H1 (cell line): ENCODE data around the gene BIRC7. TPM values are rescaled to one million over a fixed set of nuclear protein-coding genes. Genes with fewer than 3 reads are reported as not detected.

Source experiments
- CTCF ChIA-PET: fragments of 300-600 bp; sonication (Branson Sonifier 250); formaldehyde crosslinking; loops from one replicate; lab custom pipeline; 2021; ENCODE audit not compliant: partially characterized antibody; lab: Charles Lee
- POLR2A ChIA-PET: fragments of 300-600 bp; sonication (Branson Sonifier 250); formaldehyde crosslinking; loops from one replicate; lab custom pipeline; 2021; ENCODE audit warnings: inconsistent platforms; ENCODE audit not compliant: partially characterized antibody; lab: Charles Lee
- DNase-seq, 2 experiments: peaks; one replicate each; pipeline versions ENCODE4 v3.0.0 to v3.0.0-alpha.2; 2010 to 2022; ENCODE audit warnings: low spot score in 2 of 2, low read depth in 1 of 2, mixed read lengths in 1 of 2
- FAIRE-seq: peaks from 2 replicates; lab custom pipeline; 2011; peaks lifted over from hg19 to GRCh38; lab: Jason Lieb, UNC
- H2AFZ ChIP-seq: 2 replicates; pipeline ENCODE4 v1.8.1; 2012; ENCODE audit warnings: low read length, inconsistent platforms
- H2AK5ac ChIP-seq: 2 replicates; pipeline ENCODE4 v1.6.1; 2013; ENCODE audit warnings: low read depth, low read length
- H2BK120ac ChIP-seq: replicated peaks from 2 replicates; pipeline ENCODE3; 2013; ENCODE audit warnings: low read depth, low read length, inconsistent platforms
- H2BK12ac ChIP-seq: 2 replicates; pipeline ENCODE4 v1.6.1; 2013; ENCODE audit warnings: low read depth, low read length
- H2BK15ac ChIP-seq: 2 replicates; pipeline ENCODE4 v1.6.1; 2013; ENCODE audit warnings: low read length
- H2BK20ac ChIP-seq: 2 replicates; pipeline ENCODE4 v1.6.1; 2013; ENCODE audit warnings: low read length
- H2BK5ac ChIP-seq: 2 replicates; pipeline ENCODE4 v1.6.1; 2013; ENCODE audit warnings: low read depth, low read length
- H3K14ac ChIP-seq: 2 replicates; pipeline ENCODE4 v1.6.1; 2013; ENCODE audit warnings: inconsistent platforms; ENCODE audit not compliant: insufficient read length
- H3K18ac ChIP-seq: 2 replicates; pipeline ENCODE4 v1.6.1; 2013; ENCODE audit warnings: low read length; ENCODE audit errors: extremely low read depth
- H3K23ac ChIP-seq: 2 replicates; pipeline ENCODE4 v1.6.1; 2013; ENCODE audit warnings: inconsistent platforms; ENCODE audit not compliant: insufficient read length
- H3K23me2 ChIP-seq: 2 replicates; pipeline ENCODE4 v1.6.1; 2013; ENCODE audit warnings: low read depth, low read length
- H3K27ac ChIP-seq: 2 replicates; pipeline ENCODE4 v1.6.1; 2011; ENCODE audit warnings: low read depth, low read length, inconsistent platforms
- H3K27me3 ChIP-seq, 4 experiments: replicated peaks in 1 of 4; 1 replicate in 1 of 4; 2 replicates in 3 of 4; pipeline versions ENCODE4 v1.6.1 to v1.8.1; 2011 to 2013; ENCODE audit warnings: low read length in 3 of 4, mild to moderate bottlenecking in 3 of 4, inconsistent platforms in 2 of 4, mixed read lengths in 2 of 4, moderate library complexity in 1 of 4; ENCODE audit not compliant: control insufficient read depth in 3 of 4, insufficient read depth in 3 of 4; ENCODE audit errors: extremely low read depth in 1 of 4
- H3K36me3 ChIP-seq, 4 experiments: 2 replicates each; pipeline versions ENCODE4 v1.6.1 to v1.8.1; 2011 to 2013; ENCODE audit warnings: mild to moderate bottlenecking in 4 of 4, low read length in 3 of 4, moderate library complexity in 2 of 4, control low read depth in 1 of 4, inconsistent platforms in 1 of 4; ENCODE audit not compliant: insufficient read depth in 4 of 4, control insufficient read depth in 2 of 4
- H3K4ac ChIP-seq: replicated peaks from 2 replicates; pipeline ENCODE3; 2013; ENCODE audit warnings: low read length, low read depth, mixed read lengths, inconsistent platforms; ENCODE audit not compliant: insufficient read length
- H3K4me1 ChIP-seq, 4 experiments: replicated peaks in 1 of 4; 1 replicate in 1 of 4; 2 replicates in 3 of 4; pipeline versions ENCODE4 v1.6.1 to v1.8.1; 2011 to 2013; ENCODE audit warnings: low read length in 3 of 4, inconsistent platforms in 2 of 4, mixed read lengths in 1 of 4; ENCODE audit not compliant: insufficient read depth in 4 of 4, control insufficient read depth in 3 of 4
- H3K4me2 ChIP-seq, 2 experiments: 2 replicates each; pipeline versions ENCODE4 v1.6.1 to v1.8.1; 2011 to 2013; ENCODE audit warnings: low read depth in 2 of 2, low read length in 2 of 2, control low read depth in 1 of 2, inconsistent platforms in 1 of 2, mild to moderate bottlenecking in 1 of 2; ENCODE audit not compliant: insufficient read depth in 1 of 2
- H3K4me3 ChIP-seq, 4 experiments: fragments of 200-600, 300-600 bp in 1 of 4; sonication (generic), shearing (Covaris generic), sonication (Bioruptor Twin) in 1 of 4; 2 replicates each; pipeline versions ENCODE4 v1.5.1 to v1.8.1; 2011 to 2016; ENCODE audit warnings: low read length in 4 of 4, low read depth in 3 of 4, control low read depth in 2 of 4, inconsistent platforms in 2 of 4, mild to moderate bottlenecking in 2 of 4, mixed read lengths in 1 of 4, moderate library complexity in 1 of 4; ENCODE audit not compliant: insufficient read depth in 2 of 4; ENCODE audit errors: extremely low read depth in 1 of 4
- H3K56ac ChIP-seq: replicated peaks from 2 replicates; pipeline ENCODE3; 2013; ENCODE audit warnings: low read depth, mild to moderate bottlenecking, mixed read lengths, low read length, inconsistent platforms; ENCODE audit not compliant: insufficient read length
- H3K79me1 ChIP-seq: 2 replicates; pipeline ENCODE4 v1.6.1; 2013; ENCODE audit warnings: low read depth, low read length, control low read depth
- H3K79me2 ChIP-seq, 2 experiments: 2 replicates each; pipeline versions ENCODE4 v1.6.1 to v1.8.1; 2012 to 2013; ENCODE audit warnings: low read length in 2 of 2, mild to moderate bottlenecking in 2 of 2, inconsistent platforms in 1 of 2; ENCODE audit not compliant: insufficient read depth in 2 of 2, control insufficient read depth in 1 of 2
- H3K9ac ChIP-seq, 4 experiments: replicated peaks in 1 of 4; 1 replicate in 1 of 4; 2 replicates in 3 of 4; pipeline versions ENCODE4 v1.6.1 to v1.8.1; 2011 to 2013; ENCODE audit warnings: low read depth in 3 of 4, low read length in 3 of 4, control low read depth in 2 of 4, mild to moderate bottlenecking in 2 of 4, moderate library complexity in 2 of 4, inconsistent platforms in 1 of 4; ENCODE audit errors: extremely low read depth in 1 of 4
- H3K9me3 ChIP-seq, 2 experiments: 2 replicates each; pipeline versions ENCODE4 v1.6.1 to v1.8.1; 2012 to 2013; ENCODE audit warnings: mild to moderate bottlenecking in 2 of 2, moderate library complexity in 2 of 2, control low read depth in 1 of 2, inconsistent platforms in 1 of 2, low read depth in 1 of 2, low read length in 1 of 2, mixed read lengths in 1 of 2; ENCODE audit not compliant: insufficient read depth in 2 of 2
- H4K20me1 ChIP-seq, 2 experiments: replicated peaks in 1 of 2; 2 replicates each; pipeline versions ENCODE3 to v1.8.1; 2011 to 2013; ENCODE audit warnings: inconsistent platforms in 2 of 2, low read length in 2 of 2, mild to moderate bottlenecking in 1 of 2; ENCODE audit not compliant: insufficient read depth in 2 of 2, control insufficient read depth in 1 of 2
- H4K5ac ChIP-seq: 2 replicates; pipeline ENCODE4 v1.6.1; 2013; ENCODE audit warnings: low read length, low read depth, mixed read lengths, inconsistent platforms; ENCODE audit not compliant: insufficient read length
- H4K8ac ChIP-seq: 2 replicates; pipeline ENCODE4 v1.8.0; 2013; ENCODE audit warnings: mild to moderate bottlenecking, moderate library complexity, low read length, inconsistent platforms; ENCODE audit not compliant: insufficient read depth; ENCODE audit errors: extremely low read depth
- H4K91ac ChIP-seq: replicated peaks from 2 replicates; pipeline ENCODE3; 2013; ENCODE audit warnings: low read length, mixed read lengths, inconsistent platforms; ENCODE audit not compliant: insufficient read length
- FOSL1 ChIP-seq: IDR thresholded peaks from 2 replicates; pipeline ENCODE4 v1.6.1; 2011; ENCODE audit warnings: mild to moderate bottlenecking, low read depth, low read length, moderate library complexity; ENCODE audit not compliant: insufficient read depth
- SIN3A ChIP-seq, 2 experiments: IDR thresholded peaks in 1 of 2; conservative IDR thresholded peaks in 1 of 2; 2 replicates each; pipeline ENCODE4 v1.6.1; 2011 to 2012; ENCODE audit warnings: low read length in 2 of 2, improper control_type of control experiment in 1 of 2, low read depth in 1 of 2, mild to moderate bottlenecking in 1 of 2
- TEAD4 ChIP-seq: IDR thresholded peaks from 2 replicates; pipeline ENCODE4 v1.6.1; 2012; ENCODE audit warnings: low read depth, low read length, inconsistent platforms, mixed read lengths
- WGBS, 2 experiments: shearing (Covaris generic) in 1 of 2; methylation state at CpG; one replicate each; pipeline versions ENCODE4 v1.1.6 to v1.1.7; 2013 to 2015; ENCODE audit warnings: low lambda C conversion rate in 2 of 2, mixed read lengths in 2 of 2, inconsistent platforms in 1 of 2, low coverage in 1 of 2, missing lambda C conversion rate in 1 of 2; ENCODE audit not compliant: insufficient replicate concordance in 2 of 2, insufficient coverage in 1 of 2, insufficient read length in 1 of 2; ENCODE audit errors: extremely low coverage in 1 of 2, missing lambda C conversion rate in 1 of 2; 5-methylcytosine and 5-hydroxymethylcytosine counted together
- polyA plus RNA-seq, 7 experiments: library from polyadenylated mRNA; depleted of rRNA in 3 of 7; stranded (reverse) in 5 of 7; unstranded in 2 of 7; fragments of >200 nt in 5 of 7; fragments of 200-250 nt in 2 of 7; gene quantifications; 1 replicate in 5 of 7; 2 replicates in 1 of 7; 4 replicates in 1 of 7; pipeline versions ENCODE4 v1.2.1 to v1.2.3, GENCODE V29; 2011 to 2013; ENCODE audit warnings: missing spikeins in 2 of 7, mixed read lengths in 2 of 7
- total RNA-seq: library from RNA; stranded (reverse); fragmentation: NEBNext Ultra II Directional; extraction: Animal tissue kit (Norgen Biotek cat#: 25700); gene quantifications from 2 replicates; pipeline ENCODE4 v1.2.1, GENCODE V29; 2021
- TF ChIP-seq, protein P1 (sequence below): IDR thresholded peaks from 2 replicates; pipeline ENCODE4 v1.6.1; 2012; ENCODE audit warnings: inconsistent platforms

The BIRC7 gene
- total and polyA plus RNA-seq, 2 of the 8 experiments (the other 6 are each of a cell fraction or from before 2014, with no cell fraction given): 0.11 to 0.41 TPM

DNA sequence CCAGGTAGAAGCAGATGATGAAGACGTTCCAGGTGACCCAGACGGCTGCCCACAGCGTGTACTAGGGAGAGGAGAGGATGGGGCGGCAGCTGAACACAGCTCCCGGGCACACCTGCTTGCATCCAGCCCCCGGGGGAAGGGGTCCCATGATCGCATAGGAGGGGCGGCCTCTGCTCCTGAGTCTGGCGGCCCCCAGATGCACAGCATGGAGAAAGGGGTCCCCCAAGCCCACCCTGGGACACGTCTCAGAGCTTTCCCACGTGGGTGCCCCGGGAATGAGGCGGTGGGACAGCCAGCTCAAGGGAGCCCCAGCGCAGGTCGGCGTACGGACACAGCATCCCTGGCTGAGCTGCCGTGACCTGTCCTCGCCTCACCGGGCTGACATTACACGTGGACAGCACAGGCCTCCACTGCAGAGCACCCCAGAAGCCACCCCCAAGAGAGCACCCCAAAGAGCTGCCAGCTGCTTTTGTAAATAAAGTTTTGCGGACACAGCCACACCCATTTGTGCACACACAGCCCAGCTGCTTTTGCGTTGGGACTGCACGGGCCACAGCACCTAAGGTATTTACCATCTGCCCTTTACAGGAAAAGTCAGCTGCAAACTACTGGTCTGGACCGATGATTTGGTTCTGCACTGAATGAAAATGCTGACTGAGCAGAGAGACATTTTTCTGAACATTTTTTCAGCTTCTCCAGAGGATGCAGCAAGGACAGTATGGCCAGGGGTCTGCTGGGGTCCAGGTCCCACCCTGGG is 13.3 kb downstream of the BIRC7 start:
- WGBS, 2 experiments: 85% methylated on average over 25 of the region's 25 CpGs; no CpG with 5 or more reads in 1 of the 2 experiments
- Histone ChIP-seq H3K9me3 (no peaks in the 10 kb centered on the region), H2BK120ac (no peak overlapping the region), H4K5ac (no peak overlapping the region), H3K56ac (no peak overlapping the region), H2AK5ac (no peak overlapping the region), H2BK15ac (no peak overlapping the region), H4K91ac (no peak overlapping the region), H2AFZ (no peak overlapping the region), H4K20me1 (no peaks in the 10 kb centered on the region), H3K4ac (no peak overlapping the region), H3K4me2 (no peak overlapping the region), H3K79me2 (no peaks in the 10 kb centered on the region), H3K23me2 (peaks cover 5% of the 10 kb centered on the region; the same call in 1 of the 2 replicates), H3K79me1 (no peaks in the 10 kb centered on the region; the same call in 1 of the 2 replicates), H2BK5ac (no peak overlapping the region), H3K27ac (no peak overlapping the region), H3K18ac (no peak overlapping the region), H3K23ac (no peak overlapping the region), H3K14ac (no peak overlapping the region), H3K9ac (no peak overlapping the region), H4K8ac (no peak overlapping the region), H3K27me3 (peaks cover 3 to 23% (median 20%) of the 10 kb centered on the region in 4 experiments), H3K36me3 (no peaks in the 10 kb centered on the region), H3K4me3 (no peak overlapping the region), H2BK12ac (no peak overlapping the region), H2BK20ac (no peak overlapping the region), H3K4me1 (peaks cover 0 to 23% (median 19%) of the 10 kb centered on the region in 4 experiments; a peak in 6 of 7 replicates)
- CTCF ChIA-PET: interaction anchor here (0.5 to 7.0 kb wide), 10 partner anchors 13 to 196 kb away, joined by 3 to 103 read pairs (median 3); partner anchors contain the start of gene BIRC7
- POLR2A ChIA-PET: interaction anchor here (0.6 to 1.5 kb wide), 3 partner anchors 14 to 63 kb away, joined by 3 to 5 read pairs (median 4); no protein-coding TSS in a partner anchor
- DNase-seq: no peak
- no peak for TF ChIP-seq SIN3A (conservative IDR thresholded peaks at IDR 0.05 in 1 of 2, IDR thresholded peaks at IDR 0.05 in 1 of 2; ENCODE audit: low read depth in 1 of 2, low read length in 2 of 2)
- TF ChIP-seq FOSL1: no peak
- TF ChIP-seq, protein P1, sequence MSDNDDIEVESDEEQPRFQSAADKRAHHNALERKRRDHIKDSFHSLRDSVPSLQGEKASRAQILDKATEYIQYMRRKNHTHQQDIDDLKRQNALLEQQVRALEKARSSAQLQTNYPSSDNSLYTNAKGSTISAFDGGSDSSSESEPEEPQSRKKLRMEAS: no peak
- no peak for TF ChIP-seq TEAD4
- FAIRE-seq: no peak
